ENCODE measurements around the gene CCDC136.

Gene CCDC136

DNA sequence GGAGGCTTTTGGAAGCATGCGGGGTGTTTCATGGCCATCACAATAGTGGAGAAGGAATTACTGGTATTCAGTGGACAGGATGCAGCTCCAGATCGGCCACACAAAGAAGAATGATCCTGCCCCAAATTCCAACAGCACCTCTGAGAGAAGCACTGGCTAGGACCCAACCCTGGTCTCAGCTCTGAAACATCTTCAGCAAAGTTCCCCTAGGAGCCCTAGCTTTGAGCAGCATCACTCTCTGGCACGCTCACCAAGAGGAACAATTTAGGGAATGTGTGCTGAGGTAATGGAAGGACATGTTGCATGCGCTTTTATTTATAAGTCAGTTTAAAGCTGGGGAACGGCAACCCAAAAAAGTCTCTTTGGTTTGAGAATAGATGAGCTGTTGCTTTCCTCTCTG lies 10.6 kb upstream of the CCDC136 start:
- Mint-ChIP-seq H3K27ac (no peak overlapping the region), H3K4me3 (no peak overlapping the region), H3K9me3 (peaks cover 26% of the 10 kb centered on the region), H3K4me1 (peaks cover 13% of the 10 kb centered on the region), H3K36me3 (ENCODE audit: low read depth) (peaks cover 2% of the 10 kb centered on the region), H3K27me3 (ENCODE audit: low read depth, poor library complexity) (peaks cover 28% of the 10 kb centered on the region)
- TF ChIP-seq, protein P1, sequence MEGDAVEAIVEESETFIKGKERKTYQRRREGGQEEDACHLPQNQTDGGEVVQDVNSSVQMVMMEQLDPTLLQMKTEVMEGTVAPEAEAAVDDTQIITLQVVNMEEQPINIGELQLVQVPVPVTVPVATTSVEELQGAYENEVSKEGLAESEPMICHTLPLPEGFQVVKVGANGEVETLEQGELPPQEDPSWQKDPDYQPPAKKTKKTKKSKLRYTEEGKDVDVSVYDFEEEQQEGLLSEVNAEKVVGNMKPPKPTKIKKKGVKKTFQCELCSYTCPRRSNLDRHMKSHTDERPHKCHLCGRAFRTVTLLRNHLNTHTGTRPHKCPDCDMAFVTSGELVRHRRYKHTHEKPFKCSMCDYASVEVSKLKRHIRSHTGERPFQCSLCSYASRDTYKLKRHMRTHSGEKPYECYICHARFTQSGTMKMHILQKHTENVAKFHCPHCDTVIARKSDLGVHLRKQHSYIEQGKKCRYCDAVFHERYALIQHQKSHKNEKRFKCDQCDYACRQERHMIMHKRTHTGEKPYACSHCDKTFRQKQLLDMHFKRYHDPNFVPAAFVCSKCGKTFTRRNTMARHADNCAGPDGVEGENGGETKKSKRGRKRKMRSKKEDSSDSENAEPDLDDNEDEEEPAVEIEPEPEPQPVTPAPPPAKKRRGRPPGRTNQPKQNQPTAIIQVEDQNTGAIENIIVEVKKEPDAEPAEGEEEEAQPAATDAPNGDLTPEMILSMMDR (IDR thresholded peaks at IDR 0.05): no peak
- no peak for DNase-seq

DNA sequence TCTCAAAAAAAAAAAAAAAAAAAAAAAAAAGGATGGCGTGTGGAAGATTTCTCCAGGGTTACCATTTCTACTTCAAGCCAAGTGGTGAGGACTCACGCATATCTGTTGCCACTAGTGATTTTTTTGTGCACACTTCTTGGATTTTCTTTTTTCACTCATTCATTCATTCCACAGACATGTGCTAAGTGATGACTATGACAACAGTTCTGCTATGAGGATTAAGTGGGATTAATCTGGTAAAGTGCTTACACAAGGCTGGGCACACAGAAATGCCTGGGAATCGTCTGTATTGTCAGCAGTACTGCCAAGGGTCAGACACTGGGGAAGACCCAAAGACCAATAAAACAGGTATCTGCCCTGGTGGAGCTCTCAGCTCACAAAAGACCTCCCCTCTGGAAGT lies 9.9 kb upstream of the CCDC136 start:
- DNase-seq: no peak
- H3K9me3 Mint-ChIP-seq: peaks cover 19% of the 10 kb centered on the region
- H3K4me3 Mint-ChIP-seq: no peak overlapping the region
- H3K4me1 Mint-ChIP-seq: peaks cover 13% of the 10 kb centered on the region
- H3K36me3 Mint-ChIP-seq (ENCODE audit: low read depth): no peaks in the 10 kb centered on the region
- no peak overlapping the region for H3K27ac Mint-ChIP-seq
- TF ChIP-seq, protein P1 (IDR thresholded peaks at IDR 0.05): no peak
- H3K27me3 Mint-ChIP-seq (ENCODE audit: low read depth, poor library complexity): peaks cover 34% of the 10 kb centered on the region

DNA sequence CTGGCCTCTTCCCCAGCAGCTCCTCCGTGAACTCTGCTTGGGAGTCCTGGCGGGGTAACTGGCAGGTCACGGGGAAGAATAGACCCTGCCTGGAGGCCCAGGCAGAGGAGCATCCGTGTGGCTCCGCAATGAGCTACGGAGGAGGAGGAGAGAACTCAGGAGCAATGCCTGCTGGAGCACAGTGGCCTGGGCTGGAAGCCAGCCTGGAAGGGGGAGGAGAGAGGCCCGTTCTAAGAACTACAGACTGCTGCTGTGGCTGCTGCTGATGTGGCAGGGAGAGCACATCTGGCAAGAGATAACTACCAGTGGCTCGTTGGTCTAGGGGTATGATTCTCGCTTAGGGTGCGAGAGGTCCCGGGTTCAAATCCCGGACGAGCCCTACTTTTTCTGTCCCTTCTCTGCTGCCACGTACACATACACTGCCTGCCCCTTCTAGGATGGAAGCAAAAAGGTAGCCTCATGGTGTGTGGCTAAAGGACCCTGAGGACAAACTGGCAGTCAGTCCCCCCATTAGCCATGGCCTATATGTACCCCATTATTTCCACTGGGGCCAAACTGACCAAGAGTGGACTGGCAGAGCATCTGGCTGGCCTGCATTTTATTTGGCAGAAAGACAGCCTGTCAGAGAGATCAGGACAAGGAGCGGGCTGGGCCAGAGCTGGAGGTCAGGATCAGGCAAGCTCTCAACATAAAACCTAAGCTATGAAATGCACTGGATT lies 8.5 kb upstream of the CCDC136 start:
- TF ChIP-seq, protein P1 (IDR thresholded peaks at IDR 0.05): no peak
- H3K4me1 Mint-ChIP-seq: peaks cover 13% of the 10 kb centered on the region
- H3K9me3 Mint-ChIP-seq: peaks cover 5% of the 10 kb centered on the region
- DNase-seq: peak; percentile 57
- H3K36me3 Mint-ChIP-seq (ENCODE audit: low read depth): no peaks in the 10 kb centered on the region
- H3K27me3 Mint-ChIP-seq (ENCODE audit: low read depth, poor library complexity): peaks cover 43% of the 10 kb centered on the region
- peak overlapping the region; percentile 43 for H3K27ac Mint-ChIP-seq
- peak overlapping the region; percentile 66 for H3K4me3 Mint-ChIP-seq

DNA sequence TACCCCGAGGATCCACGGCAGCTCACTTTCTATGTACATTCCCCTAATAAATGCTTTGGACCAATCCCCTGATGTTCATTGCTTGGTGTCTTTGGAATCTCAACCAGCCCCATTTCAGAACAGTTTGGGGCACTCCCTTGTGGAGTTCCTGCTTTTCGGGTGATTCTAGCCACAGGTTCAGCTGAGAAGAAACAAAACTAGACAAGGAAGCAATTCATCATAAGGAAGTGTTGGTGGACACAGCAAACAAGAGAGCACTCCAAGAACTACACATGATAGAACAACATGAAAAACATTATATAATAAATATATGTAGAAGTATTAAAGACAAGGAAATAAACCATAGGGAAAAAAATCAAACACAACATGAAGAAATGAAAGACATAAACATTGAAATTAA lies 6.0 kb upstream of the CCDC136 start:
- TF ChIP-seq, protein P1 (IDR thresholded peaks at IDR 0.05): no peak
- Mint-ChIP-seq H3K9me3 (no peaks in the 10 kb centered on the region), H3K27me3 (ENCODE audit: low read depth, poor library complexity) (peaks cover 54% of the 10 kb centered on the region), H3K4me3 (no peak overlapping the region), H3K4me1 (peaks cover 29% of the 10 kb centered on the region), H3K36me3 (ENCODE audit: low read depth) (no peaks in the 10 kb centered on the region), H3K27ac (no peak overlapping the region)
- DNase-seq: no peak

DNA sequence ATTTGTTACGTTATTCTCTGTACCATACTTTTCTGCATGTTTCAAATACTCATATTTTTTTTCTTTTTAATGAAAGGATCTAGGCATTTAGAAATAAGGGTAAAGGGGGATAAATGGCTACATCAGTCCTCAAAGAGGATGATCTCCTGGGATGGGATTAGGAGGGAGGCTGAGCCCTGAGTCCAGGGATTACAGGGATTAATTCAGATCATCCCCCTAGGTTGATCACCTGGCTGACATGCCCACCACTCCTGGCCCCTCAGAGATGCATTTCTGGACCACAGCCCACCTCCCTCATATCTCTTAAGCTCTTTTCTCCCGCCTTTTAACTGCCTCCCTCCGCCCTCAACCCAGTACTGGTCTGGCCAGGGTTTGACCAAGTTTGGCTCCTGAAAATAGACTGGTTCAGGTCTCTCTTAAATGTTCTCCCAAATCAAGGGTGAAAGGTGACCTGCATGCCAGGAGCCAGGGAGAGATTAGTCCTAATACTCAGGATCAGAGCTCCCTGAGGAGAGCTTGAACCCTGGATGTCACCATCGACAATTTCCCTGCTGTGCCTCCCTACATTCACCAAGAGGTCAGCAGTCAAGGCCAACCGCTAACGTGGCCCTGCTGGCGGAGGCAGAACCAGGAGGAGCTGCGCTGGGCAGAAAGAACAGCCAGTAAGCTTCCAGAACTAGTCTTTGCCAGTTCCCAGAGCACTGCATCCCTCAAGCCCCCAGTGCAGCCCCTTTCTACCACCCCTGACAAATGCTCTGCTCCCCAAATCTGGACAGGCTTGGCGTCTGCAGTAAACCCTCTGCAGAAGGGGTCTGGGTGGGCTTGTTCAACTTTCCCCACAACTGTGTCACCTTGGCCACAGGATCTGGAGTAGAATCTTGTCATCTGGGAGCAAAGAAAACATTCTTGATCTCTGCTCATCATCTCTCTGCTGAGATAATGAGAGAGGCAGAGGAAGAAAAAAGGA lies 3.0 kb upstream of the CCDC136 start:
- Mint-ChIP-seq H3K27ac (no peak overlapping the region), H3K4me3 (peak overlapping the region; percentile 86), H3K9me3 (no peaks in the 10 kb centered on the region), H3K36me3 (ENCODE audit: low read depth) (no peaks in the 10 kb centered on the region), H3K4me1 (peaks cover 26% of the 10 kb centered on the region), H3K27me3 (ENCODE audit: low read depth, poor library complexity) (peaks cover 46% of the 10 kb centered on the region)
- no peak for DNase-seq
- TF ChIP-seq, protein P1 (IDR thresholded peaks at IDR 0.05): no peak

Measured in nephron progenitor cell (in vitro differentiated cells).